Measurements from ENCODE around the gene GNG5. TPM values are rescaled to one million over a fixed set of nuclear protein-coding genes. Genes with fewer than 3 reads are reported as not detected.
"Not testable (repeated sequence)": the region's sequence is repeated elsewhere in the genome, so short reads cannot be mapped to it uniquely, and the experiment has no call there.

Gene GNG5
- total and polyA plus RNA-seq, 8 donors: 19.8 to 80.8 (median 35.2) TPM

DNA sequence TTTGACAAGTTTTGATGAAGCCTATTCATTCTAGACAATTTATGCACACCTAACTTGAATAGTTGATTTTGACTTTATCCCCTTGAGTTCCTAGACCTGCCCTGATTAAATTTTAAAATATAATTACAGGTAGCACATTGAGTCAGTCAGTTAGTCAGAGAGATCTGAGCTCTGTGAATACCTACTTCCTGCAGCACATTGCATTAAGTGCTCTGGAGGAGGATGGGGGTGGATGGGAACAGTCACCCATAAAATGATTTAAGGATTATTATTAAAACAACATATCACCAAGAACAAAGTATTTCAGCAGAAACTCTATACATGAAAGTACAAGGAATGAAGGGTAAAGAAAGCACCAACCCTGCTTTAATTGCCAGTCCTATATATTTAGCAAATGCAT lies 39.1 kb downstream of the GNG5 start:
- Histone ChIP-seq H3K4me1 (no peaks in the 10 kb centered on the region), H3K4me3 (no peak overlapping the region), H3K27ac (no peak overlapping the region), H3K27me3 (peaks cover 0 to 9% (median 0%) of the 10 kb centered on the region in 4 donors), H3K36me3 (no peaks in the 10 kb centered on the region), H3K9me3 (no peaks in the 10 kb centered on the region)
- DNase-seq: no peak
- FAIRE-seq: no peak
- no peak for ATAC-seq
- intact Hi-C loops (cut with DNase I): no loop called here
- TF ChIP-seq, protein P1, sequence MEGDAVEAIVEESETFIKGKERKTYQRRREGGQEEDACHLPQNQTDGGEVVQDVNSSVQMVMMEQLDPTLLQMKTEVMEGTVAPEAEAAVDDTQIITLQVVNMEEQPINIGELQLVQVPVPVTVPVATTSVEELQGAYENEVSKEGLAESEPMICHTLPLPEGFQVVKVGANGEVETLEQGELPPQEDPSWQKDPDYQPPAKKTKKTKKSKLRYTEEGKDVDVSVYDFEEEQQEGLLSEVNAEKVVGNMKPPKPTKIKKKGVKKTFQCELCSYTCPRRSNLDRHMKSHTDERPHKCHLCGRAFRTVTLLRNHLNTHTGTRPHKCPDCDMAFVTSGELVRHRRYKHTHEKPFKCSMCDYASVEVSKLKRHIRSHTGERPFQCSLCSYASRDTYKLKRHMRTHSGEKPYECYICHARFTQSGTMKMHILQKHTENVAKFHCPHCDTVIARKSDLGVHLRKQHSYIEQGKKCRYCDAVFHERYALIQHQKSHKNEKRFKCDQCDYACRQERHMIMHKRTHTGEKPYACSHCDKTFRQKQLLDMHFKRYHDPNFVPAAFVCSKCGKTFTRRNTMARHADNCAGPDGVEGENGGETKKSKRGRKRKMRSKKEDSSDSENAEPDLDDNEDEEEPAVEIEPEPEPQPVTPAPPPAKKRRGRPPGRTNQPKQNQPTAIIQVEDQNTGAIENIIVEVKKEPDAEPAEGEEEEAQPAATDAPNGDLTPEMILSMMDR (IDR thresholded peaks at IDR 0.05): no peak

GRCh38 chr1:84462118-84462517 lies 44.3 kb downstream of the GNG5 start:
- Histone ChIP-seq H3K27me3 (no peaks in the 10 kb centered on the region), H3K4me3 (no peak overlapping the region), H3K36me3 (no peaks in the 10 kb centered on the region), H3K9me3 (no peaks in the 10 kb centered on the region), H3K4me1 (no peaks in the 10 kb centered on the region), H3K27ac (no peak overlapping the region)
- ATAC-seq: no peak
- 67 to 71% methylated on average over 1 of the region's 1 CpG for WGBS, 2 donors
- intact Hi-C loops (cut with DNase I): no loop called here
- TF ChIP-seq, protein P1 (IDR thresholded peaks at IDR 0.05): no peak
- DNase-seq: no peak
- FAIRE-seq: no peak

DNA sequence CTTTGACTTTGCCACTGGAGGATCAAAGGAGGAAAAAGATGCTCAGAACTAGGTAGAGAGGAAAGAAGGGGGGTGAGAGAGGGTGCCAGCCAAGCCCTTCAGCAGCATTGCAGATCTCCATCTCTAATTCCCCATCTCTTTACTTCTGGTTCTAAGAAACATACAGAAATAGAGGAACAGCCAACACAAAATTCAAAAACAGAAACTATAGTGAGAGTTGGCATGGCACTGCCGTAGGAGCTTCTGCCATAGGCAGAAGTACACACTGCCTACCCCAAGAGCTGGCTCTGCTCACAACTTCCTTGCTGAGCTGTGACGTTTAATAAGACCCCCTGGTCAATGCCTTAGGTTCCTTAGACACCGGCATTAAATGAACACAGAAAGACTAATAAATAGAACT lies 53.9 kb downstream of the GNG5 start:
- Histone ChIP-seq H3K4me3 (no peak overlapping the region), H3K9me3 (no peaks in the 10 kb centered on the region), H3K27ac (no peak overlapping the region), H3K27me3 (no peaks in the 10 kb centered on the region), H3K36me3 (no peaks in the 10 kb centered on the region), H3K4me1 (no peaks in the 10 kb centered on the region)
- DNase-seq (no peak), ATAC-seq (no peak), FAIRE-seq (no peak)
- intact Hi-C loops (cut with DNase I): loop anchor here in 1 of 3 donors (10.0 kb wide), 1 partner anchor 312 kb away; no protein-coding TSS in a partner anchor
- TF ChIP-seq, protein P1 (IDR thresholded peaks at IDR 0.05): no peak
- 63 to 64% methylated on average over 3 of the region's 3 CpGs for WGBS, 2 donors

- intact Hi-C loops (cut with DNase I): loop anchor here in 1 of 3 donors (10.0 kb wide), 1 partner anchor 314 kb away; no protein-coding TSS in a partner anchor
- H3K4me3 ChIP-seq: no peak overlapping the region
- TF ChIP-seq, protein P1 (IDR thresholded peaks at IDR 0.05): no peak
- no peak for ATAC-seq
- H3K4me1 ChIP-seq: no peaks in the 10 kb centered on the region
- H3K27me3 ChIP-seq: no peaks in the 10 kb centered on the region
- no peak for FAIRE-seq
- no peak overlapping the region for H3K27ac ChIP-seq
- 69 to 81% methylated on average over 2 of the region's 2 CpGs for WGBS, 2 donors
- H3K9me3 ChIP-seq: no peaks in the 10 kb centered on the region
- H3K36me3 ChIP-seq: no peaks in the 10 kb centered on the region
- DNase-seq: no peak
Observed at GRCh38 chr1:84450910-84451309, 55.5 kb downstream of the GNG5 start.

DNA sequence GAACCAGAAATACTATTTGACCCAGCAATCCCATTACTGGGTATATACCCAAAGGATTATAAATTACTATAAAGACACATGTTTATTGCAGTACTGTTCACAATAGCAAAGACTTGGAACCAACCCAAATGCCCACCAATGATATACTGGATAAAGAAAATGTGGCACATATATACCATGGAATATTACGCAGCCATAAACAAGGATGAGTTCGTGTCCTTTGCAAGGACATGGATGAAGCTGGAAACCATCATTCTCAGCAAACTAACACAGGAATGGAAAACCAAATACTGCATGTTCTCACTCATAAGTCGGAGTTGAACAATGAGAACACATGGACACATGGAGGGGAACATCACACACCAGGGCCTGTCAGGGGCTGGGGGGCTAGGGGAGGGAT lies 57.7 kb downstream of the GNG5 start:
- H3K4me3 ChIP-seq, H3K27me3 ChIP-seq, DNase-seq, H3K9me3 ChIP-seq, H3K27ac ChIP-seq, H3K36me3 ChIP-seq, FAIRE-seq, H3K4me1 ChIP-seq, ATAC-seq: not testable (repeated sequence)
- WGBS, 2 donors: 84 to 95% methylated on average over 3 of the region's 3 CpGs
- intact Hi-C loops (cut with DNase I): loop anchor here in 1 of 3 donors (10.0 kb wide), 1 partner anchor 166 kb away; no protein-coding TSS in a partner anchor

Other genes with a start within 250 kb of the GNG5 start
- gene SAMD13, start 204.9 kb downstream of the GNG5 start, total RNA-seq: 1 to 10 TPM in 1 of 6 donors, under 1 TPM in 5; 0.57 to 2.6 (median 0.66) TPM
- 1 to 10 TPM in 1 of 2 donors, under 1 TPM in 1; 0.65 to 1.3 TPM for gene SAMD13, start 204.9 kb downstream of the GNG5 start, polyA plus RNA-seq
- gene DNASE2B, start 108.1 kb downstream of the GNG5 start, total RNA-seq: under 1 TPM in 2 of 6 donors, not detected in 4; 0.15 to 0.59 TPM
- gene DNASE2B, start 108.1 kb downstream of the GNG5 start, polyA plus RNA-seq: under 1 TPM; 0.15 to 0.16 TPM
- 10 to 100 TPM in 4 of 6 donors, 1 to 10 TPM in 2; 7.2 to 14.1 (median 10.9) TPM for gene RPF1, start 27.3 kb downstream of the GNG5 start, total RNA-seq
- gene RPF1, start 27.3 kb downstream of the GNG5 start, polyA plus RNA-seq: 10 to 100 TPM; 10.1 to 23.3 TPM
- gene SPATA1, start 195 bp downstream of the GNG5 start, total RNA-seq: 1 to 10 TPM in 2 of 6 donors, under 1 TPM in 4; 0.16 to 1.4 (median 0.68) TPM
- gene SPATA1, start 195 bp downstream of the GNG5 start, polyA plus RNA-seq: 1 to 10 TPM; 1.1 to 1.2 TPM
- 10 to 100 TPM in 5 of 6 donors, 1 to 10 TPM in 1; 8.0 to 15.1 (median 12.8) TPM for gene CTBS, start 67.9 kb upstream of the GNG5 start, total RNA-seq
- gene CTBS, start 67.9 kb upstream of the GNG5 start, polyA plus RNA-seq: 10 to 100 TPM in 1 of 2 donors, 1 to 10 TPM in 1; 3.9 to 14.6 TPM
- gene SSX2IP, start 183.9 kb upstream of the GNG5 start, total RNA-seq: 1 to 10 TPM; 2.7 to 6.7 (median 5.3) TPM
- gene SSX2IP, start 183.9 kb upstream of the GNG5 start, polyA plus RNA-seq: 10 to 100 TPM in 1 of 2 donors, 1 to 10 TPM in 1; 1.9 to 10.2 TPM